ENCODE measurements around the gene AGPAT1.

DNA sequence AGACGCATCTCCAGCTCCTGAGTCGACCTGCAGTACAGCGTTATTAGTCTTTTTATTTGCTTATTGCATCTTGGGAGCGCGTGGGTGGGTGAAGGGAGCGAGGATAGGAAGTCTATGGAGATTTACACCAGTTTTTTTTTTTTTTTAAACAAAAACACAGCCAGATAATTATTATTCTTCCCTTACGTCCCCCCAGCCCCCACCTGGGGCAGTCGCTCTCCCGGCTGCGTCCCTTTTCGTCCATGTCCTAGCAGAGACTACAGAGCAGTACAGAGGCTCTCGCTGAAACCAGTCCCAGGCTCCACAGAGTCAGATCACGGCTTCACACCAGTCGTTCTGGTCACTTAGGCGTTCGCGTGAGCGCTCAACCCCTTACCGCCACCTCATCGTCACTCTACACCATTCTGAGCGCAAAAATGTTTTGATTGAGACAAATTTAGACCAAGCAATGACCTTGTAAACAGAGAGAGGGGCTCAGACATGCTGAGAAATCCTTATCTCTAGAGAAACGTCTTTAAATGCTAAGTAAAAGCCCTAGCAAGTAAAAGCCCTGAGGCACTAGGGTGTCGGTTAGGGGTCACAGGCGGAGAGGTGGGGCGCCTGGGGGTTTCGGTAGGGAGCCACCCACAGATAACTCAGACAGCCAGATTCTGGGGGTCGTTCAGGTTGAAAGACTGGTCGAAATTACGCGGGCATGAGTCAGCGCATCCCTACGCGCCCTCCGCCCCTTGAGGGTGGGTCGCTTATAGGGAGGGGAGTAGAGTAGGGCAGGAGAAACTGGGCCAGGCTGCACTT is 22.9 kb downstream of the AGPAT1 start:
- TF ChIP-seq POLR2AphosphoS5 (IDR thresholded peaks at IDR 0.05; ENCODE audit: borderline replicate concordance, low read depth, low read length) (no peak), EZH2 (IDR thresholded peaks at IDR 0.05) (no peak)
